Measurements from ENCODE around the gene LRRTM1. TPM values are rescaled to one million over a fixed set of nuclear protein-coding genes. Genes with fewer than 3 reads are reported as not detected.

The LRRTM1 gene
- total and polyA plus RNA-seq, 2 of the 4 experiments (the other 2 are of a cell fraction): not detected

GRCh38 chr2:80324525-80324924 lies 20.0 kb upstream of the LRRTM1 start:
- intact Hi-C loops (cut with micrococcal nuclease) (loop anchor here (10.0 kb wide), 1 partner anchor 390 kb away; no protein-coding TSS in a partner anchor), in situ Hi-C loops (cut with MboI; ENCODE audit: low sequenced_read_pairs) (loop anchor here (10.0 kb wide), 1 partner anchor 180 kb away; no protein-coding TSS in a partner anchor), dilution Hi-C loops (cut with HindIII; ENCODE audit: low sequenced_read_pairs, unreplicated experiment) (no loop called here)
- Histone ChIP-seq H2AK5ac (ENCODE audit: low read depth, low read length) (no peak overlapping the region), H3K4me3 (ENCODE audit: insufficient read depth, low read depth, low read length) (no peak overlapping the region), H3K18ac (ENCODE audit: low read depth, low read length) (no peak overlapping the region), H3K9me3 (ENCODE audit: control insufficient read depth, insufficient read depth, low read length) (no peaks in the 10 kb centered on the region), H3K9ac (ENCODE audit: low read depth, low read length) (no peak overlapping the region), H2AFZ (replicated peaks; ENCODE audit: low read length, poor library complexity) (no peak overlapping the region), H4K20me1 (ENCODE audit: insufficient read depth, low read length) (no peaks in the 10 kb centered on the region), H3K79me1 (ENCODE audit: low read depth in 1 of 2, low read length in 2 of 2) (no peaks in the 10 kb centered on the region), H3K36me3 (ENCODE audit: control insufficient read depth, insufficient read depth, low read length) (no peaks in the 10 kb centered on the region), H2BK15ac (ENCODE audit: low read depth, low read length) (no peak overlapping the region), H2BK20ac (ENCODE audit: low read depth, low read length) (no peak overlapping the region), H3K4ac (ENCODE audit: low read depth, low read length) (no peak overlapping the region), H3K27me3 (ENCODE audit: control insufficient read depth, insufficient read depth, low read length) (peaks cover 11% of the 10 kb centered on the region), H2BK5ac (ENCODE audit: low read depth, low read length, poor library complexity, severe bottlenecking) (no peak overlapping the region), H3K4me2 (ENCODE audit: low read depth, low read length) (no peak overlapping the region), H3K56ac (ENCODE audit: extremely low read depth, insufficient read depth, low read length) (no peak overlapping the region), H3K23ac (ENCODE audit: low read depth, low read length) (no peak overlapping the region), H3K14ac (replicated peaks; ENCODE audit: low read depth, low read length) (no peak overlapping the region), H2BK120ac (ENCODE audit: low read depth, low read length) (no peak overlapping the region), H3K27ac (ENCODE audit: insufficient read depth, low read length) (no peak overlapping the region), H4K91ac (ENCODE audit: insufficient read depth, low read depth, low read length) (no peak overlapping the region), H2AK9ac (replicated peaks; ENCODE audit: low read depth, low read length, poor library complexity) (no peak overlapping the region), H4K8ac (ENCODE audit: low read depth in 2 of 2, low read length in 2 of 2) (no peak overlapping the region), H3K9me1 (ENCODE audit: insufficient read depth, low read length) (no peaks in the 10 kb centered on the region), H4K5ac (ENCODE audit: low read depth, low read length) (no peak overlapping the region), H3K4me1 (ENCODE audit: control insufficient read depth, insufficient read depth, low read length) (no peaks in the 10 kb centered on the region)
- DNase-seq: no peak
- POLR2A ChIA-PET (ENCODE audit: unreplicated experiment): no interaction called here
- no peak for ATAC-seq (ENCODE audit: low read depth)
- CTCF ChIA-PET: interaction anchor here (1.0 to 2.2 kb wide), 2 partner anchors 19 to 176 kb away, joined by 3 to 5 read pairs; no protein-coding TSS in a partner anchor
- no TSS peak for BruUV-seq (replicated peaks)
- 0% methylated on average over 1 of the region's 3 CpGs; no CpG with 5 or more reads in 1 of the 2 experiments for WGBS, 2 experiments (ENCODE audit: extremely low coverage in 2 of 2, insufficient read length in 1 of 2)
- no peak for TF ChIP-seq RAD21 (IDR thresholded peaks at IDR 0.05; ENCODE audit: low read length)
- TF ChIP-seq RFX5 (IDR thresholded peaks at IDR 0.05; ENCODE audit: low read depth, low read length): no peak
- TF ChIP-seq, protein P1, sequence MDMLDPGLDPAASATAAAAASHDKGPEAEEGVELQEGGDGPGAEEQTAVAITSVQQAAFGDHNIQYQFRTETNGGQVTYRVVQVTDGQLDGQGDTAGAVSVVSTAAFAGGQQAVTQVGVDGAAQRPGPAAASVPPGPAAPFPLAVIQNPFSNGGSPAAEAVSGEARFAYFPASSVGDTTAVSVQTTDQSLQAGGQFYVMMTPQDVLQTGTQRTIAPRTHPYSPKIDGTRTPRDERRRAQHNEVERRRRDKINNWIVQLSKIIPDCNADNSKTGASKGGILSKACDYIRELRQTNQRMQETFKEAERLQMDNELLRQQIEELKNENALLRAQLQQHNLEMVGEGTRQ (IDR thresholded peaks at IDR 0.05; ENCODE audit: low read depth, low read length): no peak
- TF ChIP-seq MXI1 (IDR thresholded peaks at IDR 0.05; ENCODE audit: borderline replicate concordance, low read depth, low read length): no peak
- TF ChIP-seq RCOR1 (IDR thresholded peaks at IDR 0.05; ENCODE audit: insufficient replicate concordance, low read length): no peak
- no peak for TF ChIP-seq FOS (IDR thresholded peaks at IDR 0.05; ENCODE audit: low read depth, low read length)

All from IMR-90 (cell line).